Mammary epithelial cell (primary cell): ENCODE results near the gene ITIH6.

ENCODE experiments used
- CTCF ChIP-seq, 2 donors: IDR thresholded peaks in 1 of 2; conservative IDR thresholded peaks in 1 of 2; 2 replicates each; pipeline ENCODE4 v1.5.1; 2011 to 2012; ENCODE audit warnings: inconsistent platforms in 2 of 2, low read length in 2 of 2, mild to moderate bottlenecking in 2 of 2, control low read depth in 1 of 2, low read depth in 1 of 2; ENCODE audit not compliant: insufficient read depth in 1 of 2; ENCODE audit errors: extremely low read depth in 1 of 2
- EZH2 ChIP-seq: IDR thresholded peaks from 2 replicates; pipeline ENCODE4 v1.6.1; 2012; ENCODE audit warnings: low read length, inconsistent platforms, borderline replicate concordance

GRCh38 chrX:54818221-54818620 is 20.2 kb upstream of the ITIH6 start:
- TF ChIP-seq CTCF (conservative IDR thresholded peaks at IDR 0.05 in 1 of 2, IDR thresholded peaks at IDR 0.05 in 1 of 2; ENCODE audit: extremely low read depth in 1 of 2, insufficient read depth in 1 of 2, low read depth in 1 of 2, low read length in 2 of 2): no peak
- TF ChIP-seq EZH2: no peak
